Measurements from ENCODE around the gene MED28. TPM values are rescaled to one million over a fixed set of nuclear protein-coding genes. Genes with fewer than 3 reads are reported as not detected.

The MED28 gene
- total and polyA plus RNA-seq, 10 of the 15 experiments (the other 5 are each of a cell fraction or from before 2014, with no cell fraction given) = 19.9 to 77.4 (median 52.0) TPM

GRCh38 chr4:17580969-17581368 lies 33.5 kb upstream of the MED28 start (continued):
- no peak for TF ChIP-seq IKZF2 (IDR thresholded peaks at IDR 0.05)
- TF ChIP-seq, protein P1, sequence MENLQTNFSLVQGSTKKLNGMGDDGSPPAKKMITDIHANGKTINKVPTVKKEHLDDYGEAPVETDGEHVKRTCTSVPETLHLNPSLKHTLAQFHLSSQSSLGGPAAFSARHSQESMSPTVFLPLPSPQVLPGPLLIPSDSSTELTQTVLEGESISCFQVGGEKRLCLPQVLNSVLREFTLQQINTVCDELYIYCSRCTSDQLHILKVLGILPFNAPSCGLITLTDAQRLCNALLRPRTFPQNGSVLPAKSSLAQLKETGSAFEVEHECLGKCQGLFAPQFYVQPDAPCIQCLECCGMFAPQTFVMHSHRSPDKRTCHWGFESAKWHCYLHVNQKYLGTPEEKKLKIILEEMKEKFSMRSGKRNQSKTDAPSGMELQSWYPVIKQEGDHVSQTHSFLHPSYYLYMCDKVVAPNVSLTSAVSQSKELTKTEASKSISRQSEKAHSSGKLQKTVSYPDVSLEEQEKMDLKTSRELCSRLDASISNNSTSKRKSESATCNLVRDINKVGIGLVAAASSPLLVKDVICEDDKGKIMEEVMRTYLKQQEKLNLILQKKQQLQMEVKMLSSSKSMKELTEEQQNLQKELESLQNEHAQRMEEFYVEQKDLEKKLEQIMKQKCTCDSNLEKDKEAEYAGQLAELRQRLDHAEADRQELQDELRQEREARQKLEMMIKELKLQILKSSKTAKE (IDR thresholded peaks at IDR 0.05; ENCODE audit: low read depth, poor library complexity, severe bottlenecking) = no peak

DNA sequence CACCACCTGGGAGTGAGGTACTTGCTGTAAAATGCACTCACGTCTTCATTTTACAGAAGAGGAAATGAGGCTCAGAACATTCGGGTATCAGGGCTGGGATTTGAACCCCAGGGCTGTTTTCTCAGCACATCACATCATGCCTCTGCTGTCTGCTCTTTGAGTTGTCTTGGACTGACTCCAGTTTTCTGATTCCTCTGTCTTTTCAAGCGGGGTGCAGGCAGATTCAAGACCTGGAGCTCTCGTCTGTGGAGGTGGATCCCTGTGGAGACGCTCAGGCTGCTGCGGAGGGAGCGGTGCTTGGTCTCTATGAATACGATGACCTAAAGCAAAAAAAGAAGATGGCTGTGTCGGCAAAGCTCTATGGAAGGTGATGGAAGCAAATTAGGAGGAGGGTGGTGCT lies 31.2 kb upstream of the MED28 start:
- in situ Hi-C loops (cut with MboI) (no loop called here), intact Hi-C loops (cut with micrococcal nuclease; ENCODE audit: unreplicated experiment) (loop anchor here (1.0 kb wide), 1 partner anchor 9 kb away; no protein-coding TSS in a partner anchor)
- Histone ChIP-seq H4K20me1 (ENCODE audit: control insufficient read depth, insufficient read depth) (no peaks in the 10 kb centered on the region), H3K4me1 (ENCODE audit: control insufficient read depth, insufficient read depth, low read length) (no peaks in the 10 kb centered on the region), H3K27me3 (replicated peaks in 1 of 2; ENCODE audit: control insufficient read depth in 2 of 2, insufficient read depth in 2 of 2, low read length in 1 of 2) (no peaks in the 10 kb centered on the region), H3K79me2 (ENCODE audit: control insufficient read depth, insufficient read depth, low read length) (peaks cover 31% of the 10 kb centered on the region), H3K27ac (ENCODE audit: control insufficient read depth, insufficient read depth) (no peak overlapping the region), H3K4me3 (no peak overlapping the region), H2AFZ (ENCODE audit: control insufficient read depth, low read depth, low read length) (no peak overlapping the region), H3K36me3 (ENCODE audit: control insufficient read depth in 2 of 2, insufficient read depth in 2 of 2, low read length in 1 of 2) (peaks cover 19 to 46% of the 10 kb centered on the region in 2 experiments), H3K9me3 (replicated peaks; ENCODE audit: control insufficient read depth, insufficient read depth, low read length) (no peaks in the 10 kb centered on the region), H3K9ac (ENCODE audit: control insufficient read depth, insufficient read depth, low read length) (no peak overlapping the region), H3K4me2 (ENCODE audit: control insufficient read depth, insufficient read depth) (no peak overlapping the region)
- CTCF ChIA-PET = interaction anchor here (0.7 kb wide), 1 partner anchor 68 kb away, joined by 3 read pairs; no protein-coding TSS in a partner anchor
- POLR2A ChIA-PET = interaction anchor here (1.4 kb wide), 1 partner anchor 32 kb away, joined by 3 read pairs; no protein-coding TSS in a partner anchor
- DNase-seq (ENCODE audit: low read depth, low spot score) (no peak), FAIRE-seq (no peak), ATAC-seq (no peak)
- WGBS (ENCODE audit: insufficient coverage, insufficient replicate concordance, low lambda C conversion rate, missing lambda C conversion rate) = 93% methylated on average over 9 of the region's 9 CpGs
- SMC1A ChIA-PET (ENCODE audit: uncharacterized antibody, unreplicated experiment) = interaction anchor here (1.4 kb wide), 1 partner anchor 12 kb away, joined by 4 read pairs; no protein-coding TSS in a partner anchor
- BruUV-seq (replicated peaks) = no TSS peak
- RAD21 ChIA-PET (ENCODE audit: unreplicated experiment) = no interaction called here
- no peak for TF ChIP-seq MEF2B (IDR thresholded peaks at IDR 0.05; ENCODE audit: partially characterized antibody, poor library complexity, severe bottlenecking)
- no peak for TF ChIP-seq IRF3 (IDR thresholded peaks at IDR 0.05)
- TF ChIP-seq, protein P2, sequence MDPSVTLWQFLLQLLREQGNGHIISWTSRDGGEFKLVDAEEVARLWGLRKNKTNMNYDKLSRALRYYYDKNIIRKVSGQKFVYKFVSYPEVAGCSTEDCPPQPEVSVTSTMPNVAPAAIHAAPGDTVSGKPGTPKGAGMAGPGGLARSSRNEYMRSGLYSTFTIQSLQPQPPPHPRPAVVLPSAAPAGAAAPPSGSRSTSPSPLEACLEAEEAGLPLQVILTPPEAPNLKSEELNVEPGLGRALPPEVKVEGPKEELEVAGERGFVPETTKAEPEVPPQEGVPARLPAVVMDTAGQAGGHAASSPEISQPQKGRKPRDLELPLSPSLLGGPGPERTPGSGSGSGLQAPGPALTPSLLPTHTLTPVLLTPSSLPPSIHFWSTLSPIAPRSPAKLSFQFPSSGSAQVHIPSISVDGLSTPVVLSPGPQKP (IDR thresholded peaks at IDR 0.05; ENCODE audit: low read depth, low read length) = no peak
- TF ChIP-seq NR2F1 (conservative IDR thresholded peaks at IDR 0.05) = no peak
- TF ChIP-seq, protein P3, sequence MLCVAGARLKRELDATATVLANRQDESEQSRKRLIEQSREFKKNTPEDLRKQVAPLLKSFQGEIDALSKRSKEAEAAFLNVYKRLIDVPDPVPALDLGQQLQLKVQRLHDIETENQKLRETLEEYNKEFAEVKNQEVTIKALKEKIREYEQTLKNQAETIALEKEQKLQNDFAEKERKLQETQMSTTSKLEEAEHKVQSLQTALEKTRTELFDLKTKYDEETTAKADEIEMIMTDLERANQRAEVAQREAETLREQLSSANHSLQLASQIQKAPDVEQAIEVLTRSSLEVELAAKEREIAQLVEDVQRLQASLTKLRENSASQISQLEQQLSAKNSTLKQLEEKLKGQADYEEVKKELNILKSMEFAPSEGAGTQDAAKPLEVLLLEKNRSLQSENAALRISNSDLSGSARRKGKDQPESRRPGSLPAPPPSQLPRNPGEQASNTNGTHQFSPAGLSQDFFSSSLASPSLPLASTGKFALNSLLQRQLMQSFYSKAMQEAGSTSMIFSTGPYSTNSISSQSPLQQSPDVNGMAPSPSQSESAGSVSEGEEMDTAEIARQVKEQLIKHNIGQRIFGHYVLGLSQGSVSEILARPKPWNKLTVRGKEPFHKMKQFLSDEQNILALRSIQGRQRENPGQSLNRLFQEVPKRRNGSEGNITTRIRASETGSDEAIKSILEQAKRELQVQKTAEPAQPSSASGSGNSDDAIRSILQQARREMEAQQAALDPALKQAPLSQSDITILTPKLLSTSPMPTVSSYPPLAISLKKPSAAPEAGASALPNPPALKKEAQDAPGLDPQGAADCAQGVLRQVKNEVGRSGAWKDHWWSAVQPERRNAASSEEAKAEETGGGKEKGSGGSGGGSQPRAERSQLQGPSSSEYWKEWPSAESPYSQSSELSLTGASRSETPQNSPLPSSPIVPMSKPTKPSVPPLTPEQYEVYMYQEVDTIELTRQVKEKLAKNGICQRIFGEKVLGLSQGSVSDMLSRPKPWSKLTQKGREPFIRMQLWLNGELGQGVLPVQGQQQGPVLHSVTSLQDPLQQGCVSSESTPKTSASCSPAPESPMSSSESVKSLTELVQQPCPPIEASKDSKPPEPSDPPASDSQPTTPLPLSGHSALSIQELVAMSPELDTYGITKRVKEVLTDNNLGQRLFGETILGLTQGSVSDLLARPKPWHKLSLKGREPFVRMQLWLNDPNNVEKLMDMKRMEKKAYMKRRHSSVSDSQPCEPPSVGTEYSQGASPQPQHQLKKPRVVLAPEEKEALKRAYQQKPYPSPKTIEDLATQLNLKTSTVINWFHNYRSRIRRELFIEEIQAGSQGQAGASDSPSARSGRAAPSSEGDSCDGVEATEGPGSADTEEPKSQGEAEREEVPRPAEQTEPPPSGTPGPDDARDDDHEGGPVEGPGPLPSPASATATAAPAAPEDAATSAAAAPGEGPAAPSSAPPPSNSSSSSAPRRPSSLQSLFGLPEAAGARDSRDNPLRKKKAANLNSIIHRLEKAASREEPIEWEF (IDR thresholded peaks at IDR 0.05; ENCODE audit: insufficient replicate concordance, low read depth, low read length) = no peak
- no peak for TF ChIP-seq ZBTB33 (IDR thresholded peaks at IDR 0.05)
- no peak for TF ChIP-seq FOXK2 (IDR thresholded peaks at IDR 0.05)
- no peak for TF ChIP-seq ZNF217 (IDR thresholded peaks at IDR 0.05)

Measured in GM12878 (cell line).